GM12878 (cell line): ENCODE data around the gene CHCHD6. TPM values are rescaled to one million over a fixed set of nuclear protein-coding genes. Genes with fewer than 3 reads are reported as not detected.

Source experiments
- DPF2 ChIP-seq: fragments of 450-650 bp; IDR thresholded peaks from 2 replicates; pipeline ENCODE4 v1.6.1; 2017; ENCODE audit warnings: mild to moderate bottlenecking
- polyA plus RNA-seq, 11 experiments: library from polyadenylated mRNA; depleted of rRNA in 4 of 11; unstranded in 6 of 11; stranded (reverse) in 5 of 11; fragments of >200 nt; fragmentation: Nextera tagmentation in 4 of 11; fragmentation: Illumina TruSeq in 1 of 11; extraction: Ambion mirVana in 4 of 11; extraction: Trizol in 1 of 11; gene quantifications; 1 replicate in 1 of 11; 2 replicates in 10 of 11; pipeline versions ENCODE4 v1.2.1 to v1.2.3, GENCODE V29; 2011 to 2016; ENCODE audit warnings: inconsistent platforms in 2 of 11, missing spikeins in 2 of 11, low read depth in 1 of 11
- total RNA-seq, 4 experiments: library from RNA; depleted of rRNA in 3 of 4; stranded (reverse); fragments of >200 nt in 3 of 4; fragmentation: Illumina TruSeq in 1 of 4; extraction: Trizol in 1 of 4; gene quantifications; 2 replicates each; pipeline versions ENCODE4 v1.2.1 to v1.2.3, GENCODE V29; 2013 to 2021

Gene CHCHD6
- total and polyA plus RNA-seq, 10 of the 15 experiments (the other 5 are each of a cell fraction or from before 2014, with no cell fraction given), result 2.7 to 16.7 (median 12.3) TPM

GRCh38 chr3:127009531-127009930, 305.5 kb downstream of the CHCHD6 start (continued):
- no peak for TF ChIP-seq DPF2

Other genes with a start within 250 kb of the CHCHD6 start
- 12.9 and 15.0 TPM in 2 replicates for gene ZXDC, start 228.3 kb upstream of the CHCHD6 start, total RNA-seq (2014; rRNA removed)
- 7.5 and 8.1 TPM in 2 replicates for gene ZXDC, start 228.3 kb upstream of the CHCHD6 start, total RNA-seq (2014; rRNA removed; fragmentation: Illumina TruSeq; extraction: Trizol)
- gene ZXDC, start 228.3 kb upstream of the CHCHD6 start, total RNA-seq (2021), result 14.7 and 15.3 TPM in 2 replicates
- gene ZXDC, start 228.3 kb upstream of the CHCHD6 start, polyA plus RNA-seq (2011; rRNA removed), result 6.9 and 12.9 TPM in 2 replicates
- 5.8 and 8.9 TPM in 2 replicates for gene ZXDC, start 228.3 kb upstream of the CHCHD6 start, polyA plus RNA-seq (2014; fragmentation: Illumina TruSeq; extraction: Trizol)
- 1 to 10 TPM in 1 of 2 experiments, under 1 TPM in 1; 0.72 to 1.2 TPM for gene ZXDC, start 228.3 kb upstream of the CHCHD6 start, polyA plus RNA-seq (2014; fragmentation: Nextera tagmentation; extraction: Ambion mirVana)
- gene ZXDC, start 228.3 kb upstream of the CHCHD6 start, polyA plus RNA-seq (2014; rRNA removed), result 12.1 and 13.7 TPM in 2 replicates
- 1 to 10 TPM; 1.3 to 6.6 TPM for gene ZXDC, start 228.3 kb upstream of the CHCHD6 start, polyA plus RNA-seq (2016; fragmentation: Nextera tagmentation; extraction: Ambion mirVana)
- not detected in 2 replicates for gene UROC1, start 186.5 kb upstream of the CHCHD6 start, total RNA-seq (2014; rRNA removed)
- gene UROC1, start 186.5 kb upstream of the CHCHD6 start, total RNA-seq (2014; rRNA removed; fragmentation: Illumina TruSeq; extraction: Trizol), result not detected in 2 replicates
- not detected in 2 replicates for gene UROC1, start 186.5 kb upstream of the CHCHD6 start, total RNA-seq (2021)
- not detected in 2 replicates for gene UROC1, start 186.5 kb upstream of the CHCHD6 start, polyA plus RNA-seq (2011; rRNA removed)
- gene UROC1, start 186.5 kb upstream of the CHCHD6 start, polyA plus RNA-seq (2014; fragmentation: Illumina TruSeq; extraction: Trizol), result not detected in 2 replicates
- gene UROC1, start 186.5 kb upstream of the CHCHD6 start, polyA plus RNA-seq (2014; fragmentation: Nextera tagmentation; extraction: Ambion mirVana), result not detected
- gene UROC1, start 186.5 kb upstream of the CHCHD6 start, polyA plus RNA-seq (2014; rRNA removed), result not detected in 2 replicates
- under 1 TPM in 1 of 2 experiments, not detected in 1; 0.04 TPM for gene UROC1, start 186.5 kb upstream of the CHCHD6 start, polyA plus RNA-seq (2016; fragmentation: Nextera tagmentation; extraction: Ambion mirVana)
- gene CHST13, start 180.1 kb upstream of the CHCHD6 start, total RNA-seq (2014; rRNA removed), result not detected in 2 replicates
- not detected in 2 replicates for gene CHST13, start 180.1 kb upstream of the CHCHD6 start, total RNA-seq (2014; rRNA removed; fragmentation: Illumina TruSeq; extraction: Trizol)
- gene CHST13, start 180.1 kb upstream of the CHCHD6 start, total RNA-seq (2021), result not detected in 2 replicates
- not detected in 2 replicates for gene CHST13, start 180.1 kb upstream of the CHCHD6 start, polyA plus RNA-seq (2011; rRNA removed)
- not detected in 2 replicates for gene CHST13, start 180.1 kb upstream of the CHCHD6 start, polyA plus RNA-seq (2014; fragmentation: Illumina TruSeq; extraction: Trizol)
- not detected for gene CHST13, start 180.1 kb upstream of the CHCHD6 start, polyA plus RNA-seq (2014; fragmentation: Nextera tagmentation; extraction: Ambion mirVana)
- gene CHST13, start 180.1 kb upstream of the CHCHD6 start, polyA plus RNA-seq (2014; rRNA removed), result not detected in 2 replicates
- not detected for gene CHST13, start 180.1 kb upstream of the CHCHD6 start, polyA plus RNA-seq (2016; fragmentation: Nextera tagmentation; extraction: Ambion mirVana)
- not detected in 2 replicates for gene C3orf22, start 145.3 kb upstream of the CHCHD6 start, total RNA-seq (2014; rRNA removed)
- not detected in 2 replicates for gene C3orf22, start 145.3 kb upstream of the CHCHD6 start, total RNA-seq (2014; rRNA removed; fragmentation: Illumina TruSeq; extraction: Trizol)
- gene C3orf22, start 145.3 kb upstream of the CHCHD6 start, total RNA-seq (2021), result not detected in 2 replicates
- not detected in 2 replicates for gene C3orf22, start 145.3 kb upstream of the CHCHD6 start, polyA plus RNA-seq (2011; rRNA removed)
- gene C3orf22, start 145.3 kb upstream of the CHCHD6 start, polyA plus RNA-seq (2014; fragmentation: Illumina TruSeq; extraction: Trizol), result not detected in 2 replicates
- gene C3orf22, start 145.3 kb upstream of the CHCHD6 start, polyA plus RNA-seq (2014; fragmentation: Nextera tagmentation; extraction: Ambion mirVana), result not detected
- not detected in 2 replicates for gene C3orf22, start 145.3 kb upstream of the CHCHD6 start, polyA plus RNA-seq (2014; rRNA removed)
- gene C3orf22, start 145.3 kb upstream of the CHCHD6 start, polyA plus RNA-seq (2016; fragmentation: Nextera tagmentation; extraction: Ambion mirVana), result not detected
- not detected in 2 replicates for gene TXNRD3, start 49.1 kb upstream of the CHCHD6 start, total RNA-seq (2014; rRNA removed)
- not detected in 2 replicates for gene TXNRD3, start 49.1 kb upstream of the CHCHD6 start, total RNA-seq (2014; rRNA removed; fragmentation: Illumina TruSeq; extraction: Trizol)
- not detected in 2 replicates for gene TXNRD3, start 49.1 kb upstream of the CHCHD6 start, total RNA-seq (2021)
- not detected in 2 replicates for gene TXNRD3, start 49.1 kb upstream of the CHCHD6 start, polyA plus RNA-seq (2011; rRNA removed)
- not detected in 2 replicates for gene TXNRD3, start 49.1 kb upstream of the CHCHD6 start, polyA plus RNA-seq (2014; fragmentation: Illumina TruSeq; extraction: Trizol)
- gene TXNRD3, start 49.1 kb upstream of the CHCHD6 start, polyA plus RNA-seq (2014; fragmentation: Nextera tagmentation; extraction: Ambion mirVana), result not detected
- not detected in 2 replicates for gene TXNRD3, start 49.1 kb upstream of the CHCHD6 start, polyA plus RNA-seq (2014; rRNA removed)
- not detected for gene TXNRD3, start 49.1 kb upstream of the CHCHD6 start, polyA plus RNA-seq (2016; fragmentation: Nextera tagmentation; extraction: Ambion mirVana)